ENCODE data around the gene DCXR.

DNA sequence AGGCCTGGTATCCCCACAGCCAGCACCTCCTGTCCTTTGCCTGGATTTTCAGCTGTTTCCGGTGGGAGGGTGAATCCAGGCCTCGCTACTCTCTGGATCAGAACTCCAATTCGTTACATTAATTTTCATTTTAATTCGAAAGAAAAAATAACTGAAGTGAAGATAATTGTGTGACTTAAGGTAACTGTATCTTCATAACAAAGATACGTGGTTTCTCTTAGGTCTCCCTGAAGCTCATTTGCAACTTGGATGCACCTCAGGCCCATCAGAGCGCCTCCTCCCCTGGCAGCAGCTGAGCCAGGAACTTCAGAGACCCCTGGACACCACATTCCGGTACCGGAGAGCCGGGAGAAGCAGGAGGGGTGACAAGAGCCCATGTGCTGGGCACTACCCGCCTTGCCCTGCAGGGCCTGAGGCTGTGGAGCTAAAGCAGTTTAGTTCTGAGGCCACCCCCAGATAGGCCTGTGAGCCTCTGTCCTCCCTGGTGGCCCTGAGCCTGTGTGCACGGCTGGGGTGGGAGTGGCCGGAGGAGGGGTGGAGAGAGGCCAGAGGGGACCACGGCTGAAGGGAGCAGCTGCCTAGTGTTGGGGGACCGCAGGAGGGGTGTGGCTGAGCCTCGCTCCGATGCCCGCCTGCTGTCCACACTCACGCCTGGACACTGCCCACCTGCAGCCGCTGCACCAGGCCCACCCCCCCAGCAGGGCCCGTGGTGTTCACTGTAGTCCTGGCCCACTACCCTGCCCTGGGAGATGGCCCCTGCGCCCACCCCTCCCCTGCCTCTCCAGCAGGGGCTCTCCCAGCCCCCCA is 39.5 kb upstream of the DCXR start:
- TF ChIP-seq CTCF (conservative IDR thresholded peaks at IDR 0.05), result no peak
- no peak for TF ChIP-seq EZH2 (IDR thresholded peaks at IDR 0.05; ENCODE audit: low read depth)
